Esophagus squamous epithelium (tissue), 5 donors: ENCODE measurements around the gene SHISAL1. TPM values are rescaled to one million over a fixed set of nuclear protein-coding genes. Genes with fewer than 3 reads are reported as not detected.
"Not testable (repeated sequence)": the region's sequence is repeated elsewhere in the genome, so short reads cannot be mapped to it uniquely, and the experiment has no call there.

Experiments used
- DNase-seq: peaks from one replicate; lab custom pipeline; 2025; lab: John Stamatoyannopoulos, UW
- H3K27ac ChIP-seq, 4 donors: fragments of 200-600 bp; sonication (generic); one replicate each; pipeline ENCODE4 v1.5.1; 2016 to 2019; ENCODE audit warnings: mild to moderate bottlenecking in 1 of 4
- H3K27me3 ChIP-seq, 4 donors: fragments of 200-600 bp; sonication (generic); 1 replicate in 3 of 4; 2 replicates in 1 of 4; pipeline versions ENCODE4 v1.5.1 to v1.6.0; 2017 to 2021; ENCODE audit warnings: antibody characterized with exemption in 1 of 4
- H3K36me3 ChIP-seq, 3 donors: fragments of 200-600 bp; sonication (generic); one replicate each; pipeline ENCODE4 v1.5.1; 2016 to 2019
- H3K4me1 ChIP-seq, 3 donors: fragments of 200-600 bp; sonication (generic); one replicate each; pipeline ENCODE4 v1.5.1; 2017 to 2019
- H3K4me3 ChIP-seq, 4 donors: fragments of 200-600 bp; sonication (generic); 1 replicate in 3 of 4; 2 replicates in 1 of 4; pipeline ENCODE4 v1.5.1; 2016 to 2019; ENCODE audit warnings: mild to moderate bottlenecking in 2 of 4, moderate library complexity in 1 of 4
- H3K9me3 ChIP-seq, 3 donors: fragments of 200-600 bp; sonication (generic); one replicate each; pipeline ENCODE4 v1.5.1; 2016 to 2019
- POLR2A ChIP-seq, 4 donors: fragments of 450-650 bp; IDR thresholded peaks; one replicate each; pipeline ENCODE4 v1.6.1; 2017; ENCODE audit warnings: antibody characterized with exemption in 4 of 4, mild to moderate bottlenecking in 4 of 4, moderate library complexity in 3 of 4
- WGBS, 2 donors: methylation state at CpG; one replicate each; pipeline ENCODE4 v1.1.5; 2018; 5-methylcytosine and 5-hydroxymethylcytosine counted together
- intact Hi-C: fragments of 100-400 bp; cut with DNase I; formaldehyde crosslinking; loops from one replicate; pipeline ENCODE4 v1.15.0; 2022
- total RNA-seq, 4 donors: library from RNA; depleted of rRNA; stranded (reverse); fragments of >200 nt; gene quantifications; one replicate each; pipeline ENCODE4 v1.1.0, GENCODE V29; 2016
- TF ChIP-seq, protein P1 (sequence below), 6 experiments: fragments of 450-650 bp in 4 of 6; fragments of 200-600 bp in 2 of 6; sonication (generic) in 2 of 6; IDR thresholded peaks; one replicate each; pipeline ENCODE4 v1.5.1; 2016 to 2019; ENCODE audit warnings: antibody characterized with exemption in 6 of 6, mild to moderate bottlenecking in 4 of 6, moderate library complexity in 4 of 6
- donor health status: DM: yes; HTN: yes; CAD: no.

SHISAL1 gene
- total RNA-seq, 4 donors from 2014 or later = 0.08 to 1.3 (median 0.31) TPM

DNA sequence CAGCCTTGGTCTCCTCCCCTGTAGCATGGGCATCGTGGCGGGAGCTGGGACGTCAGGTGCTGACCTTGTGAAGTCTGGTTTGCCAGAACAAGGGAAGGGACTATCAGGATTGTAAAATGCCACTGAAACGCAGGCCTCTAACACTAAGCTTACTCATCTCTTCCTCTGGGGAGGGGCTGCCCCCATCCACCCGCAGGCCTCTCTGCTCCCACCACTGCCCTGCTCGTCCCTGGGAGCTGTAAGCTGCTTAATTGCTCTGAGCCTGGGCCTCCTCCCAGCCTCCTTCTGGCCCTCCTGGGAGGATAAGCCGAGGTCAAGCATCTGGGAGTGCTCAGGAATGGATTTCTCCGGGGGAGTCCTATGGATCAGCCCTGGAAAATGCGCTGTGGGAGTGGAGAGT lies 8.4 kb downstream of the SHISAL1 start:
- no peak for DNase-seq
- intact Hi-C loops = no loop called here
- peaks cover 7 to 29% (median 24%) of the 10 kb centered on the region in 3 donors for H3K4me1 ChIP-seq

DNA sequence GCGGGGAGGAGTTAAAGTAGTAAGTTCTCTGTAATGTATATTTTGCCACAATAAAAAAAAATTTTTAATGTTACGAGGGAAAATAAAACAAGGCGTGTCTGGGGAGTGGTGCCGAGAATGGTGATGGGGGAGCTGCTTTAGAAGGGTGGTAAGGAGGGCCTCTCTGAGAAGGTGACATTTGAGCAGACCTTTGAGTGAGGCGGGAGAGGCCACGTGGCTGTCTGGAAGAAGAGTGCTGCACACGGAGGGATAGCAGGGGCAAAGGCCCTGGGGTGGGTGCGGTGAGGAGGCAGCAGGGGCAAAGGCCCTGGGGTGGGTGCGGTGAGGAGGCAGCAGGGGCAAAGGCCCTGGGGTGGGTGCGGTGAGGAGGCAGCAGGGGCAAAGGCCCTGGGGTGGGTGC lies 10.4 kb downstream of the SHISAL1 start:
- H3K4me3 ChIP-seq, H3K27ac ChIP-seq, intact Hi-C loops, H3K4me1 ChIP-seq, DNase-seq, H3K36me3 ChIP-seq, H3K9me3 ChIP-seq: not testable (repeated sequence)
- peaks cover 0 to 92% (median 0%) of the 10 kb centered on the region in 4 donors for H3K27me3 ChIP-seq
- 83 to 94% methylated on average over 8 of the region's 10 CpGs for WGBS, 2 donors

More for the DNA sequence above, 8.4 kb downstream of the SHISAL1 start:
- peaks cover 0 to 91% (median 0%) of the 10 kb centered on the region in 4 donors for H3K27me3 ChIP-seq
- WGBS, 2 donors = 53 to 89% methylated on average over 3 to 4 of the region's 9 CpGs
- no peaks in the 10 kb centered on the region for H3K9me3 ChIP-seq
- H3K36me3 ChIP-seq = no peaks in the 10 kb centered on the region
- H3K4me3 ChIP-seq = no peak overlapping the region
- TF ChIP-seq, protein P1, sequence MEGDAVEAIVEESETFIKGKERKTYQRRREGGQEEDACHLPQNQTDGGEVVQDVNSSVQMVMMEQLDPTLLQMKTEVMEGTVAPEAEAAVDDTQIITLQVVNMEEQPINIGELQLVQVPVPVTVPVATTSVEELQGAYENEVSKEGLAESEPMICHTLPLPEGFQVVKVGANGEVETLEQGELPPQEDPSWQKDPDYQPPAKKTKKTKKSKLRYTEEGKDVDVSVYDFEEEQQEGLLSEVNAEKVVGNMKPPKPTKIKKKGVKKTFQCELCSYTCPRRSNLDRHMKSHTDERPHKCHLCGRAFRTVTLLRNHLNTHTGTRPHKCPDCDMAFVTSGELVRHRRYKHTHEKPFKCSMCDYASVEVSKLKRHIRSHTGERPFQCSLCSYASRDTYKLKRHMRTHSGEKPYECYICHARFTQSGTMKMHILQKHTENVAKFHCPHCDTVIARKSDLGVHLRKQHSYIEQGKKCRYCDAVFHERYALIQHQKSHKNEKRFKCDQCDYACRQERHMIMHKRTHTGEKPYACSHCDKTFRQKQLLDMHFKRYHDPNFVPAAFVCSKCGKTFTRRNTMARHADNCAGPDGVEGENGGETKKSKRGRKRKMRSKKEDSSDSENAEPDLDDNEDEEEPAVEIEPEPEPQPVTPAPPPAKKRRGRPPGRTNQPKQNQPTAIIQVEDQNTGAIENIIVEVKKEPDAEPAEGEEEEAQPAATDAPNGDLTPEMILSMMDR (IDR thresholded peaks at IDR 0.05) = no peak
- no peak for TF ChIP-seq POLR2A (IDR thresholded peaks at IDR 0.05)
- no peak overlapping the region for H3K27ac ChIP-seq

DNA sequence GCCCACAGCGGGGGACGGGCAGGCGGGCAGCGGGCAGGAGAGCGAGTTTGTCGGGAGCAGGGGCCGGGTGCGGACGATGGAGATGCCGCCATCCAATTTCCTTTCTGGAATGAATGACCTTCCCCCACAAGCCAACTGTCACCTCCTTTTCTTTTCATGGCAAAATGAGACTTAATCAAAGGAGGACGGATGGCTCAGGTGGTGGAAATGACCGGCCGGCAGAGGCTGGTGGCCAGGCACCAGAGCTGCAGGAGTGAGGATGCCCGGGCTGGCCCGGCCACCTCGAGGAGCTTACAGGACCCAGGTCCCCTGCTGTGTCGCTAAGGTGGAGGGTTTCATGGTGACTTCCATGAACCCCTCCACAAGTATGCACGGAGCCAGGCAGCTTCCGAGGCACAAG lies 11.7 kb downstream of the SHISAL1 start:
- DNase-seq = no peak
- 72 to 79% methylated on average over 15 to 16 of the region's 19 CpGs for WGBS, 2 donors
- intact Hi-C loops = no loop called here

DNA sequence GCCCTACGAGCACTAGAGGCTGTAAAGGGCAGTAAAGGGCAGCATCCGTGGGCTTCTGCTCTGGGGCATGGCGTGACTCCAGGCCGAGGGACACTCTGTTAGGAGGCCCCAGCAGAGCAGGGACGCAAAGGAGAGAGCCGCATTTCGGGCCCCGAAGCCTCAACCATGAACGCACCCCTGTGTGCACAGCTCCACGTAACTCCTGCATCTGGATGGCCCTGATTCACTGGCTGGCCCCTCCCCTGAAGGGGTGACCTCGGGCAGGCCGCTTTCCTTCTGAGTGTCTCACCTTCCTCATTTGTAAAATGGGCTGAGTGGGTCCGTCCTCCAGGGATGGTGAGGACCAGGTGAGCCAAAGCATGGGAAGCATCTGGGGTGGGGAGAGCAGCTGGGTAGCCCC lies 13.6 kb downstream of the SHISAL1 start:
- no peak for DNase-seq
- Histone ChIP-seq H3K9me3 (no peaks in the 10 kb centered on the region), H3K36me3 (no peaks in the 10 kb centered on the region), H3K27ac (no peak overlapping the region), H3K4me1 (no peaks in the 10 kb centered on the region), H3K4me3 (no peak overlapping the region), H3K27me3 (peaks cover 0 to 66% (median 0%) of the 10 kb centered on the region in 4 donors)
- no peak for TF ChIP-seq POLR2A (IDR thresholded peaks at IDR 0.05)
- TF ChIP-seq, protein P1 (IDR thresholded peaks at IDR 0.05) = no peak
- intact Hi-C loops = no loop called here
- whole genome bisulfite sequencing, 2 donors = 85 to 92% methylated on average over 8 of the region's 13 CpGs

More for the DNA sequence above, 11.7 kb downstream of the SHISAL1 start:
- Histone ChIP-seq H3K27ac (no peak overlapping the region), H3K4me3 (no peak overlapping the region), H3K4me1 (peaks cover 0 to 8% (median 3%) of the 10 kb centered on the region in 3 donors), H3K36me3 (no peaks in the 10 kb centered on the region), H3K27me3 (peaks cover 0 to 81% (median 0%) of the 10 kb centered on the region in 4 donors), H3K9me3 (no peaks in the 10 kb centered on the region)
- TF ChIP-seq, protein P1 (IDR thresholded peaks at IDR 0.05) = no peak
- TF ChIP-seq POLR2A (IDR thresholded peaks at IDR 0.05) = no peak

DNA sequence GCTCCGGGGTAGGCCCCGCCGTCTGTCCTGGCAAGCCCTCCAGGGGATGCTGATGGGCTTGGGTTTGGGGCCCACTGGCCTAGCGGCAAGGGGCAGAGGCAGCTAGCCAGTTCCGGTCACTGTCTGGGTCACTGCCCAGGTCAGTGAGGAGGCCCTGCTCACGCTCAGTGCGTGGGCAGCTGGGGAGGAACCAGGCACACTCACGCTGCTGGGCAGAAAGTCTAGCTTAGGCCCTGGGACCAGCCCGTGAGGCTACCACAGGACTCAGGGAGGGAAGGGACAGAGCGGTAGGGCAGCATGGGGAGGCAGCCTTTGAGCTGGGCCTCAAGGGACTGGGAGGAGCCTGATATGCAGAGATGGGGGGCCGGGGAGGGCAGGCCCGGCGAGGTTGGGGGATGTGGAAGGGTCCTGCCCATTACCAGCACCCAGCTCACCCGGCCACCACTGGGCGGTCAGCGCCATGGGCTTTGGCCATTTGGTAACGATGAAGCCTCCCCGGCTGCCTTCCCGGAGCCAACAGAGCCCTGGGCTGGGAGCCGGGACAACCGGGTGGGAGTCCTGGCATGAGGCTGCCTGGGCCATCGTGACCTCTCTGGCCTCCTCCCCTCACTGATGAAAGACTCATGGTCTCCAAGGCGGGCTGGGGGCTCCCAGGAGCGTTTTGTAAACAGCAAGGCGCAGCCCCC lies 14.2 kb downstream of the SHISAL1 start:
- no peak overlapping the region for H3K4me3 ChIP-seq
- peaks cover 0 to 66% (median 0%) of the 10 kb centered on the region in 4 donors for H3K27me3 ChIP-seq
- TF ChIP-seq, protein P1 (IDR thresholded peaks at IDR 0.05) = no peak
- TF ChIP-seq POLR2A (IDR thresholded peaks at IDR 0.05) = no peak
- no peak overlapping the region for H3K27ac ChIP-seq
- no peaks in the 10 kb centered on the region for H3K4me1 ChIP-seq
- intact Hi-C loops = no loop called here
- H3K36me3 ChIP-seq = no peaks in the 10 kb centered on the region
- WGBS, 2 donors = no CpG with 5 or more reads among the region's 25 CpGs
- no peaks in the 10 kb centered on the region for H3K9me3 ChIP-seq
- DNase-seq = no peak
